HG02885 (cell line): Measurements from ENCODE around the gene DBF4B.
"Not testable (repeated sequence)": the region's sequence is repeated elsewhere in the genome, so short reads cannot be mapped to it uniquely, and the experiment has no call there.

Experiments
- ATAC-seq: cut with Tn5 transposase; IDR thresholded peaks from one replicate; pipeline ENCODE4 v1.9.1; 2021; ENCODE audit warnings: mild to moderate bottlenecking; ENCODE audit not compliant: unreplicated experiment, poor library complexity

DBF4B gene, protein sequence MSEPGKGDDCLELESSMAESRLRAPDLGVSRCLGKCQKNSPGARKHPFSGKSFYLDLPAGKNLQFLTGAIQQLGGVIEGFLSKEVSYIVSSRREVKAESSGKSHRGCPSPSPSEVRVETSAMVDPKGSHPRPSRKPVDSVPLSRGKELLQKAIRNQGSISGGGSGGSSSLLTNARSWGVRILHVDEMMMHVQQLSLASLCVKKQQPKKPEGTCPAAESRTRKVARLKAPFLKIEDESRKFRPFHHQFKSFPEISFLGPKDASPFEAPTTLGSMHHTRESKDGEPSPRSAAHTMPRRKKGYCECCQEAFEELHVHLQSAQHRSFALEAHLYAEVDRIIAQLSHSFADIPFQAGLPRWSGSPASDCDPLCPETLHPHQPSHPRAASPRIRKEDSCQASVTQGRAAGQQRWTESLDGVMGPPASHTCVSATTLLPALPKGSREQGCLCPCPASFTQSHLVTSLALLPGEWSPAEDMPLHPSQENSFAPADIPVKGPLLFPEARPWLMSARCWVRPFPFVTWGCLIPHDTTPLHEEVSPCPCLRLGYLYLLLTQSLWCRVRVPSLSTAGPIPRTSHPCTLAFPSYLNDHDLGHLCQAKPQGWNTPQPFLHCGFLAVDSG

DNA sequence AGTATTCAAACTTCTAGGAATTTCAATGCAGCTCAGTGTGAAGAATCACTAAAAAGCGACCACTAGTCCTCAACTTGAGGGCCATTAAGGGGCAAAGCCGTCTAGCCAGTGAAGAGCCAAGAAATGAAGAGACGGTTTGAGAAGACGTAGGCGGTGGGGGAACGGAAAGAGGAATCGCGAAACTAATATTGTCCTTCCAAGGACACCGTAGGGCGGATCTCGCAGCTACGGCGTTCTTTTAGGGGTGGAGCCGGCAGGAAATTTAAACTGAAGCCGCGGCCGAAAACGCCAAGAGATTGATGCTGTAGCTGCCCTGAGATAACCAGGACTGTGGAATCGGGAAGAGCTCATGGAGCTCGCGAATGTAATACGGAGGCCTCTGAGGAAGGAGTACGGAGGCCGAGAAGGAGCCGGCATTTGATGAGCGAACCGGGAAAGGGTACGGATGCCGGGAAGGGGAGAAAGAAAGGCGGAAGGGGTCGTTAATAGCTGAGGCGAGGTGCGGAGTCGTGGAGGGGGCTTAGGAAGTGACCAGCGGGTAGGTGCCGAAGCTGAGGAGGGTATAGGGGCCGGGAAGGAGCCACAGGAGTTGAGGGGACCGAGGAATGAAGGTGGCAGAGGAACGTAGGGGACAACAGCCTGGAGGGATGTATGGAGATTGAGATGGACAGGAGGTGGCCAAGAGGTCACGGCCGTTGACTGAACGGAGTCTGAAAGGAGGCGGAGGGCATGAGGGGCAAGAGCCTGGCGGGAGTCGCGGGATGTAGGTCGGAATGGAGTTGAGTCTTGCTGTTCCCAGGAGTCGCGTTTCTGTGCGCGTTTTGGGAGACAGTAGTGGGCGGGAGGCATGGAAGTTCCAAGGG is at the start of gene DBF4B:
TSS of gene DBF4B (plus strand) at position 265 of the 863 bp plus-strand sequence. CDS start at position 421, 156 bp downstream.
- no peak for ATAC-seq

GRCh38 chr17:44661835-44662234 is 46.6 kb upstream of the DBF4B start:
- ATAC-seq = no peak

DNA sequence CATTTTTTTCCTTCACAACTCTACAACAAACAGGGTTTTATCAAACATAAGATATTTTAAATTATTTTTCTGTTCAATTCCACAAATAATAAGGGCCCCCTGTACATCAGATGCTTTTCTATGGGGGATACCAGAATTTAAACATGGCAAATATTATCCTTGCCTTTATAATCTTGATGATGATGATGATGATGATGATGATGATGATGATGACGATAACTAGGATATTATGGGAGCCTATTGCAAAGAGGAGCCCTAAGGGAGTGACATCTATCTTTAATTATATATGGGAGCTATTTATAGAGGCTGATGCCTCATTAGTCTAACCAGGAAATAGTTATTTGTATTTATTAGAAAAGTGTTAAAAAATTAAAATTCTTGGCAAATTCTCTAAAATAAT is 45.4 kb upstream of the DBF4B start:
- ATAC-seq = no peak

DNA sequence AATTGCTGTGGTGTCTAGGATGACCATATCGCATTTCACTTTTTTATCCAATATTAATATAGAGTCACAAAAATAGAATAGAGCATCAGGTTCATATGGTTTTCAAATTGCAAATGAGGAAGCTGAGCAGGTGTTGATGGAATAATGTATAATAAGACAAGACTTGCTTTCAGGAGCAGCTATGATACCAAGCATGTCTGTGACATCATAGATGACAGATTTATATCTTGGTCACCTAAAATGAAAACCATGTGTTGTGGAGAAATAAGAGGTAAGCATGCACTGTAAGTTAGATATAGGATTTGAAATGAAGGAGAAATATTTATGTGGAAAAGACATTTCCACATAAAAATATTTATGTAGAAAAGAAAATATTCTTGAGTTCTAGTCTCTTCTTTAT is 43.6 kb upstream of the DBF4B start:
- no peak for ATAC-seq

DNA sequence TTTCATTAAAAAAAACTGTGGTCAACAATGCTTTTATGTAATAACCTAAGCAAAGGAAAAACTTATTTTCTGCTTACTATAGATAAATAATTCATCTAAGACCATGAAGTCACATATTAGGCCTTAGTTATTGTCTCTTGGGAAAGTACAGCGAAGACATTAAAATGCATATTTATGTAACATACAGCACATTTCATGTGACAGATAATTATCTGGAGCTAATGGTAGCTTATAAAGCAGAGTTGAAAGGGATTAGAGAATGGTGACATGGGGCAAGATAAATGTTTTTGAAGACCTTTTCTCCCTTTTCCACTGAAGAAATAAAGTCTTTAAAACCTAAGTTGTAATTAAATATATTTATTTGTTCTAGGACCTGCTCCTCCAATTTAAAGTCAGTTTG is 42.5 kb upstream of the DBF4B start:
- no peak for ATAC-seq

DNA sequence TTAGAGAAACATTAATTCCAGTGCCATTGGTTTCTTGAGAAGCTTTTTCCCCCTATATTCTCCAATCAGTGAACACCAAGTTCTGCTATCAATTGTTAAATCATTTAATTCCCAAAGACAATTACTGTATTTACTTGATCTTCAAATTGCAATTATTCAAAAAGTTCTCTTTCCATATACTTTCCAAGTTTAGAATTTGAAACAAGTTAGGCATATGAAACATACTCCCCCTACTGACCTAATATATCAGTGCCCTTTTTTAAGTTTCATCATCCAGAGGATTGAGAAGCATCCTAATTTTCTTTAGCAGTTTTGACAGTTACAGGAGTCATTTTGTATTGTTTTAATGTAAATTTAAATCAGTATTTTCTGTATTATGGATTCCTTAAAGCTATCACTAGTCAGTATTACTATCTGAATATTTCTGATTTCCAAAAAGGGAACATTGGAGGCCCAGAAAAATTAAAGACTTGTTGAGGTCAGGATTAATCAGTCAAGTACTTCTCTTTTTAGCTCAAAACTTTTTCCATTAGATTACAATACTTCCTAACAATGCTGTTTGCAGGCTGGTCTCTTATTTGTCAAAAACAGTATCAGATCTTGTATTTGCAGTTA is 35.9 kb upstream of the DBF4B start:
- ATAC-seq = no peak

DNA sequence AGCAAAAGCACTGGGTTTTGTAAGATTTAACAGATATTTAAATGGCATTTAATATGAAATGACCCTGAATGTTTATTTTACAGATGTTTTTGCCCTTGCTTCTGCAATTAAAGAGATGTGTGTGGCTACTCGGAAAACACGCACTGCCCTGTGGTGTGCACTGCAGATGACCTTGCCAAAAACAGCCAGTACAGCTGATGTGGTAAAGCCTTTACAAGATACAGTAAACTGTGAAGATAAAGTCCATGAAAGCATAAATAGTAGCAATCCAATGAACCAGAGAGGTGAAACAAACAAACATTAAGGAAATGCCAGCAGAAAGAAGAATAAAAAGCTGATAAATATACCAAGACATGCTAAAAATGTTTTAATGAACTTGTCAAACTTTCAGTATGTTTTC is 34.6 kb upstream of the DBF4B start:
- ATAC-seq = no peak

GRCh38 chr17:44677136-44677535 is 31.3 kb upstream of the DBF4B start:
- ATAC-seq = no peak

DNA sequence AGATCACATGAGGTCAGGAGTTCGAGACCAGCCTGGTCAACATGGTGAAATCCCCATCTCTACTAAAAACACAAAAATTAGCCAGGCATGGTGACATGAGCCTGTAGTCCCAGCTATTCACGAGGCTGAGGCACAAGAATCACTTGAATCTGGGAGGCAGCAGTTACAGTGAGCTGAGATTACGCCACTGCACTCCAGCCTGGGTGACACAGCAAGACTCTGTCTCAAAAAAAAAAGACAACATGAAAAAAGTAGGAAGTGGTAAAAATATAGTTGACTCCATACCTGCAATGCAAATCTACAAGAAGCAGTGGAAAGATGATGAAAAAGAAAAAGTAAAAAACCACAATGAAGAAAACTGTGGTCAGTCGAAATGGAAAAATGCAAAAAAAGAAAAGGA is 25.2 kb upstream of the DBF4B start:
- ATAC-seq = not testable (repeated sequence)

DNA sequence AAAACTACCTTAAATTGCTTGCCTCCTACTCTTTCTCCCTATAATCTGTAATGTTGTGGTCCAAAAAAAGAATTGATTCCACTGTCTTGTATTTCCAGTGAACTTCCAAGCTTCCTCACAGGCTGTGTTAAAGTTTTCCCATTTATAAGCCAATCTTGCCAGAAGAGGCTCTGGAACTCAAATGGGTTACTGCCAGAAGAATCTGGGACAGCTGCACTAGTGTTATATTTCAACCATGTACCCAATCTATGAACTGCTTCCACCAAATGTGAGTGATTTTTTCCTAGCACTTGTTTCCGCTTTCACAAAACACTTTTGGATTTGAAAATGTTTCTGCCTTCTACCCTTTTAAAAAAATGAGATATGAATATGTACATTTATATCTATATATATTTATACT is 20.7 kb upstream of the DBF4B start:
- no peak for ATAC-seq

DNA sequence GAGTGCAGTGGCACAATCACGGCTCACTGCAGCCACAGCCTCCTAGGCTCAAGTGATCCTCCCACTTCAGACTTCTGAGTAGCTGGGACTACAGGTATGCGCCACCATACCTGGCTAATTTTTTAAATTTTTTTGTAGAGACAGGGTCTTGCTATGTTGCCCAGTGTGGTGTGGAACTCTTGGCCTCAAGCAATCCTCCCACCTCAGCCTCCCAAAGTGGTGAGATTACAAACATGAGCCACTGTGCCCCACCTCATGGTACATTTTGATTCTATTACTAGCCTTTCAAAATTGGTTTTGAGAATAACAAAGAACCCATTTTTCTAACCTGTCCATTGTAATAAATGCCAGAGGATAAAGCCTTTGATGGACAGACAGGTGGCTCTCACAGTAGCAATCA is 20.3 kb upstream of the DBF4B start:
- no peak for ATAC-seq

DNA sequence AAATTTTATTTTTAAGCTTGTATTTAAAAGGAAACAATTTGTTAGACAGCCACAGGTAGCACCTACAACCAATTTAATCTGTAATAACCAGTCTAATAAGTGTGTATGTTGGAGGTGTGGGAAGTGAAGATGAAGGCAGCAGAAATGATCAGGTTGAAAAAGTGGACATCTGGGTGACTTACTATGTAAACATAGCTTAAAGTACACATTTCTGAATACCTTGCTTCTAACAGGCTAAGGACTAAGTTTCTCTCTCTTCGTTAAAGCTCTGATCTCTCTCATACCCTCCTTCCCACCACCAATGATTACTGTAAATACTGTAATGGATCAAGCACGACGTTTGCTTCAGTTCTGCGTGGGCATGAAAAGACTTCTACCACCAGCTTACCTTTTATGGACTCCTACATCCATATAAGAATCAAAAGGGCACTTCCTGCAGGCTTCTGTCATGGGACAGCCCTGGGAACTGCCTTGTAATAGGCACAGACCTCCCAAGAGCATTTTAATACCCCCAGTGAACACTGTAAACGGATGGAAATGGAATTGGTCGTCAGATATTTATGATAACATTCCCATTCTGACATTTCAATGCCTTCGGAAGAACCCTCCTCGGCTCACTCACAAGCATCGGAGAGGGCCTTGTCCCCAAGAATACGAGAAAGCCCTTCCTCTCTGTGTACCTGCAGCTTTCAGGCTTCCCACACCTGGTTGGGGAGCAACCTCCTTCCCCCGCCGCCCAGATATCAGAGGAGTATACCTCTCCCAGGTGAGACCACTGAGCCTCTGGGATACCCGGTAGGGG is 19.6 kb upstream of the DBF4B start:
- ATAC-seq = peak; percentile 29

DNA sequence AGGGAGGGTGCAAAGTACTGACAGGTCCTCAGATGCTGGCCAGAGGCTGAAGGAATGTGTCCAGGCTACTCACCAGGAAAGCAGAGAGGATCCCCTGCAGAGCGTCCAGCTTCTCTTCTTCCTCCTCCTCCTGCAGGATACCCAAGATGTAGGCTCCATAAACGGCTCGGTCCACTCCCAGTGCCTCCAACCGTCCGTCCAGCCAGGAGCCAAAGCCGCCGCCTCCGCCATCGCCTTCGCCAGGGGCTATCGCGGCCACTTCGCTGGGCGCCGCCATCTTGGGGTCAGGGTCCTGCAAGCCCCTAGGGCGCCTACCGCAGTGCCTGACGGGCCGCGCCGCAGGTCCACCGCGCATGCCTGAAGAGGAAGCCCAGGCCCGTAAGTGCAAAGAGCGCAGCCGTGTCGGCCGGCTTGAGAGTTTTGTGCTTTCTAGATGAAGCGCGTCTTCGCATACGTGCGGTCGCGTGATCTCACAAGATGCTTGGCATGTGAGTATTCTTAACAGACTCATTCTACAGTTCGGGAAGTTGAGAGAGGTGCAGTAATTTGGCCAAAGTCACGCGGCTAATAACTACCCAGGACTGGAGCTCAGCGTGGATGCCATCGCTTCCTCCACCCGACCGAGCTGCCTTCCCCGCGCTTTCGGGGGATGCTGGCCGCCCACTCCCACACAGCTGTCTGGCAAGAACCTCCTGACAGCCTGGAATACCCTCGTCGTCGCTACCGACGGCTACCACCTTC is 18.8 kb upstream of the DBF4B start, which contains the start of gene CCDC43:
TSS of gene CCDC43 (minus strand) at position 300 of the 741 bp plus-strand sequence. CDS start at position 277, 23 bp downstream.
- ATAC-seq = peak; percentile 80

GRCh38 chr17:44690746-44691306 is 17.6 kb upstream of the DBF4B start:
- ATAC-seq = not testable (repeated sequence)

- ATAC-seq = no peak
Measured at GRCh38 chr17:44693609-44694008, 14.9 kb upstream of the DBF4B start.

DNA sequence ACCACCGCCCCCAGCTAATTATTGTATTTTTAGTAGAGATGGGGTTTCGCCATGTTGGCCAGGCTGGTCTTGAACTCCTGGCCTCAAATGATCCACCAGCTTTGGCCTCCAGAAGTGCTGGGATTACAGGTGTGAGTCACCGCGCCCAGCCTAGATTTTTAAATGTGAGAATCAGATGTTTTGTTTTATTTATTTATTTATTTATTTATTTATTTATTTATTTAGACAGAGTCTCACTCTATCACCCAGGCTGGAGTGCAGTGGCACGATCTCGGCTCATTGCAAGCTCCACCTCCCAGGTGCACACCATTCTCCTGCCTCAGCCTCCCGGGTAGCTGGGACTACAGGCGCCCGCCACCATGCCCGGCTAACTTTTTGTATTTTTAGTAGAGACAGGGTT is 8.2 kb upstream of the DBF4B start:
- not testable (repeated sequence) for ATAC-seq

- ATAC-seq = no peak
Measured at GRCh38 chr17:44707755-44708400, 587 bp upstream of the DBF4B start.

GRCh38 chr17:44719444-44719843 is 11.0 kb downstream of the DBF4B start:
- no peak for ATAC-seq
